HepG2 (cell line): ENCODE results near the gene USP19. TPM values are rescaled to one million over a fixed set of nuclear protein-coding genes. Genes with fewer than 3 reads are reported as not detected.

ENCODE experiments used
- ATAD3A ChIP-seq: sonication (generic); formaldehyde crosslinking; IDR thresholded peaks from 2 replicates; pipeline ENCODE4 v1.4.0; 2020; ENCODE audit warnings: missing genetic modification reagents
- ATRX ChIP-seq: sonication (generic); formaldehyde crosslinking; IDR thresholded peaks from 2 replicates; pipeline ENCODE4 v1.4.0; 2020; ENCODE audit warnings: missing genetic modification reagents, borderline replicate concordance
- SPEN ChIP-seq: sonication (generic); formaldehyde crosslinking; IDR thresholded peaks from 2 replicates; pipeline ENCODE4 v1.5.1; 2020; ENCODE audit warnings: low read depth, mild to moderate bottlenecking, missing genetic modification reagents
- SRSF1 ChIP-seq: fragments of 200-400 bp; formaldehyde crosslinking; optimal IDR thresholded peaks from 2 replicates; pipeline ENCODE3; 2017; ENCODE audit warnings: mild to moderate bottlenecking, low read depth, low read length, moderate library complexity
- SSRP1 ChIP-seq: IDR thresholded peaks from 2 replicates; pipeline ENCODE4 v1.6.1; 2016; ENCODE audit warnings: control low read depth
- TBL1XR1 ChIP-seq: fragments of 150-350 bp; IDR thresholded peaks from 2 replicates; pipeline ENCODE4 v1.6.1; 2014; ENCODE audit warnings: borderline replicate concordance, low read length; ENCODE audit not compliant: partially characterized antibody
- TMF1 ChIP-seq: sonication (generic); formaldehyde crosslinking; IDR thresholded peaks from 2 replicates; pipeline ENCODE4 v1.8.1; 2022; ENCODE audit warnings: low read depth, missing genetic modification reagents
- TOE1 ChIP-seq: sonication (generic); formaldehyde crosslinking; IDR thresholded peaks from 2 replicates; pipeline ENCODE4 v1.4.0; 2020; ENCODE audit warnings: mild to moderate bottlenecking, missing genetic modification reagents
- ZNF44 ChIP-seq: sonication (generic); formaldehyde crosslinking; IDR thresholded peaks from 2 replicates; pipeline ENCODE4 v1.5.1; 2020; ENCODE audit warnings: mild to moderate bottlenecking, missing genetic modification reagents
- ZNF451 ChIP-seq: sonication (generic); formaldehyde crosslinking; IDR thresholded peaks from 2 replicates; pipeline ENCODE4 v1.5.0; 2020; ENCODE audit warnings: mild to moderate bottlenecking, missing genetic modification reagents
- ZNF772 ChIP-seq: sonication (generic); formaldehyde crosslinking; IDR thresholded peaks from 2 replicates; pipeline ENCODE4 v1.5.0; 2020; ENCODE audit warnings: mild to moderate bottlenecking, missing genetic modification reagents
- polyA plus RNA-seq, 8 experiments: library from polyadenylated mRNA; depleted of rRNA in 3 of 8; stranded (reverse) in 7 of 8; unstranded in 1 of 8; fragments of >200 nt; fragmentation: Illumina TruSeq in 4 of 8; extraction: Trizol in 4 of 8; gene quantifications; 2 replicates each; pipeline versions ENCODE4 v1.2.1 to v1.2.3, GENCODE V29; 2011 to 2016; ENCODE audit warnings: low read depth in 4 of 8, missing spikeins in 1 of 8, mixed read lengths in 1 of 8; ENCODE audit not compliant: insufficient read depth in 1 of 8
- total RNA-seq, 5 experiments: library from RNA; depleted of rRNA; stranded (reverse); fragments of >200 nt; fragmentation: Illumina TruSeq; extraction: Trizol; gene quantifications; 2 replicates each; pipeline ENCODE4 v1.2.3, GENCODE V29; 2016; ENCODE audit warnings: low read depth in 1 of 5
- TF ChIP-seq, protein P1 (sequence below): sonication (generic); formaldehyde crosslinking; IDR thresholded peaks from one replicate; pipeline ENCODE4 v1.5.1; 2020; ENCODE audit warnings: mild to moderate bottlenecking, missing genetic modification reagents; ENCODE audit errors: not compliant biosample characterization
- TF ChIP-seq, protein P2 (sequence below): IDR thresholded peaks from 2 replicates; pipeline ENCODE4 v1.6.1; 2018; ENCODE audit warnings: missing genetic modification reagents, mild to moderate bottlenecking, missing compliant biosample characterization
- TF ChIP-seq, protein P3 (sequence below): sonication (generic); formaldehyde crosslinking; IDR thresholded peaks from 2 replicates; pipeline ENCODE4 v1.5.0; 2020; ENCODE audit warnings: mild to moderate bottlenecking, missing genetic modification reagents
- TF ChIP-seq, protein P4 (sequence below): sonication (generic); formaldehyde crosslinking; IDR thresholded peaks from 2 replicates; pipeline ENCODE4 v1.4.0; 2020; ENCODE audit warnings: missing genetic modification reagents, borderline replicate concordance

Gene USP19
- total and polyA plus RNA-seq, 2 of the 13 experiments (the other 11 are each of a cell fraction or from before 2014, with no cell fraction given): 28.3 to 31.7 TPM

- TF ChIP-seq ZNF772 (peak; percentile 85), ZNF451 (CRISPR knock-in tag) (peak; percentile 86), SSRP1 (CRISPR knock-in tag) (no peak), SRSF1 (no peak), TMF1 (CRISPR knock-in tag) (0 out of 2 replicates have a peak, but pooled peaks have one; percentile 61), TBL1XR1 (no peak), ZNF44 (CRISPR knock-in tag) (no peak), SPEN (CRISPR knock-in tag) (peak; percentile 93), ATRX (CRISPR knock-in tag) (no peak), TOE1 (CRISPR knock-in tag) (no peak), ATAD3A (CRISPR knock-in tag) (no peak)
- TF ChIP-seq, protein P1, sequence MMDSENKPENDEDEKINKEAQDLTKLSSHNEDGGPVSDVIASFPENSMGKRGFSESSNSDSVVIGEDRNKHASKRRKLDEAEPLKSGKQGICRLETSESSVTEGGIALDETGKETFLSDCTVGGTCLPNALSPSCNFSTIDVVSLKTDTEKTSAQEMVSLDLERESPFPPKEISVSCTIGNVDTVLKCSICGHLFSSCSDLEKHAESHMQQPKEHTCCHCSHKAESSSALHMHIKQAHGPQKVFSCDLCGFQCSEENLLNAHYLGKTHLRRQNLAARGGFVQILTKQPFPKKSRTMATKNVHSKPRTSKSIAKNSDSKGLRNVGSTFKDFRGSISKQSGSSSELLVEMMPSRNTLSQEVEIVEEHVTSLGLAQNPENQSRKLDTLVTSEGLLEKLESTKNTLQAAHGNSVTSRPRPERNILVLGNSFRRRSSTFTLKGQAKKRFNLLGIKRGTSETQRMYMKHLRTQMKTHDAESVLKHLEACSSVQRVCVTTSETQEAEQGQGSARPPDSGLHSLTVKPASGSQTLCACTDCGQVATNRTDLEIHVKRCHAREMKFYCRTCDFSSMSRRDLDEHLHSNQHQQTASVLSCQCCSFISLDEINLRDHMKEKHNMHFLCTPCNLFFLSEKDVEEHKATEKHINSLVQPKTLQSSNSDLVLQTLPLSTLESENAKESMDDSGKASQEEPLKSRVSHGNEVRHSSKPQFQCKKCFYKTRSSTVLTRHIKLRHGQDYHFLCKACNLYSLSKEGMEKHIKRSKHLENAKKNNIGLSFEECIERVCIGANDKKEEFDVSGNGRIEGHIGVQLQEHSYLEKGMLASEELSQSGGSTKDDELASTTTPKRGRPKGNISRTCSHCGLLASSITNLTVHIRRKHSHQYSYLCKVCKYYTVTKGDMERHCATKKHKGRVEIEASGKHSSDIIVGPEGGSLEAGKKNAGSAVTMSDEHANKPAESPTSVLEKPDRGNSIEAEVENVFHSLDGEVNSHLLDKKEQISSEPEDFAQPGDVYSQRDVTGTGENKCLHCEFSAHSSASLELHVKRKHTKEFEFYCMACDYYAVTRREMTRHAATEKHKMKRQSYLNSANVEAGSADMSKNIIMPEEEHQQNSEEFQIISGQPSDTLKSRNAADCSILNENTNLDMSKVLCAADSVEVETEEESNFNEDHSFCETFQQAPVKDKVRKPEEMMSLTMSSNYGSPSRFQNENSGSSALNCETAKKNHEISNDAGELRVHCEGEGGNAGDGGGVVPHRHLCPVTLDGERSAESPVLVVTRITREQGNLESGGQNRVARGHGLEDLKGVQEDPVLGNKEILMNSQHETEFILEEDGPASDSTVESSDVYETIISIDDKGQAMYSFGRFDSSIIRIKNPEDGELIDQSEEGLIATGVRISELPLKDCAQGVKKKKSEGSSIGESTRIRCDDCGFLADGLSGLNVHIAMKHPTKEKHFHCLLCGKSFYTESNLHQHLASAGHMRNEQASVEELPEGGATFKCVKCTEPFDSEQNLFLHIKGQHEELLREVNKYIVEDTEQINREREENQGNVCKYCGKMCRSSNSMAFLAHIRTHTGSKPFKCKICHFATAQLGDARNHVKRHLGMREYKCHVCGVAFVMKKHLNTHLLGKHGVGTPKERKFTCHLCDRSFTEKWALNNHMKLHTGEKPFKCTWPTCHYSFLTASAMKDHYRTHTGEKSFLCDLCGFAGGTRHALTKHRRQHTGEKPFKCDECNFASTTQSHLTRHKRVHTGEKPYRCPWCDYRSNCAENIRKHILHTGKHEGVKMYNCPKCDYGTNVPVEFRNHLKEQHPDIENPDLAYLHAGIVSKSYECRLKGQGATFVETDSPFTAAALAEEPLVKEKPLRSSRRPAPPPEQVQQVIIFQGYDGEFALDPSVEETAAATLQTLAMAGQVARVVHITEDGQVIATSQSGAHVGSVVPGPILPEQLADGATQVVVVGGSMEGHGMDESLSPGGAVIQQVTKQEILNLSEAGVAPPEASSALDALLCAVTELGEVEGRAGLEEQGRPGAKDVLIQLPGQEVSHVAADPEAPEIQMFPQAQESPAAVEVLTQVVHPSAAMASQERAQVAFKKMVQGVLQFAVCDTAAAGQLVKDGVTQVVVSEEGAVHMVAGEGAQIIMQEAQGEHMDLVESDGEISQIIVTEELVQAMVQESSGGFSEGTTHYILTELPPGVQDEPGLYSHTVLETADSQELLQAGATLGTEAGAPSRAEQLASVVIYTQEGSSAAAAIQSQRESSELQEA (CRISPR knock-in tag): no peak
- TF ChIP-seq, protein P2, sequence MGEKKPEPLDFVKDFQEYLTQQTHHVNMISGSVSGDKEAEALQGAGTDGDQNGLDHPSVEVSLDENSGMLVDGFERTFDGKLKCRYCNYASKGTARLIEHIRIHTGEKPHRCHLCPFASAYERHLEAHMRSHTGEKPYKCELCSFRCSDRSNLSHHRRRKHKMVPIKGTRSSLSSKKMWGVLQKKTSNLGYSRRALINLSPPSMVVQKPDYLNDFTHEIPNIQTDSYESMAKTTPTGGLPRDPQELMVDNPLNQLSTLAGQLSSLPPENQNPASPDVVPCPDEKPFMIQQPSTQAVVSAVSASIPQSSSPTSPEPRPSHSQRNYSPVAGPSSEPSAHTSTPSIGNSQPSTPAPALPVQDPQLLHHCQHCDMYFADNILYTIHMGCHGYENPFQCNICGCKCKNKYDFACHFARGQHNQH (CRISPR knock-in tag): peak; percentile 79
- TF ChIP-seq, protein P3, sequence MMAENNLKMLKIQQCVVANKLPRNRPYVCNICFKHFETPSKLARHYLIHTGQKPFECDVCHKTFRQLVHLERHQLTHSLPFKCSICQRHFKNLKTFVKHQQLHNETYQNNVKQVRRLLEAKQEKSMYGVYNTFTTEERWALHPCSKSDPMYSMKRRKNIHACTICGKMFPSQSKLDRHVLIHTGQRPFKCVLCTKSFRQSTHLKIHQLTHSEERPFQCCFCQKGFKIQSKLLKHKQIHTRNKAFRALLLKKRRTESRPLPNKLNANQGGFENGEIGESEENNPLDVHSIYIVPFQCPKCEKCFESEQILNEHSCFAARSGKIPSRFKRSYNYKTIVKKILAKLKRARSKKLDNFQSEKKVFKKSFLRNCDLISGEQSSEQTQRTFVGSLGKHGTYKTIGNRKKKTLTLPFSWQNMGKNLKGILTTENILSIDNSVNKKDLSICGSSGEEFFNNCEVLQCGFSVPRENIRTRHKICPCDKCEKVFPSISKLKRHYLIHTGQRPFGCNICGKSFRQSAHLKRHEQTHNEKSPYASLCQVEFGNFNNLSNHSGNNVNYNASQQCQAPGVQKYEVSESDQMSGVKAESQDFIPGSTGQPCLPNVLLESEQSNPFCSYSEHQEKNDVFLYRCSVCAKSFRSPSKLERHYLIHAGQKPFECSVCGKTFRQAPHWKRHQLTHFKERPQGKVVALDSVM: 0 out of 2 replicates have a peak, but pooled peaks have one; percentile 22
- TF ChIP-seq, protein P4, sequence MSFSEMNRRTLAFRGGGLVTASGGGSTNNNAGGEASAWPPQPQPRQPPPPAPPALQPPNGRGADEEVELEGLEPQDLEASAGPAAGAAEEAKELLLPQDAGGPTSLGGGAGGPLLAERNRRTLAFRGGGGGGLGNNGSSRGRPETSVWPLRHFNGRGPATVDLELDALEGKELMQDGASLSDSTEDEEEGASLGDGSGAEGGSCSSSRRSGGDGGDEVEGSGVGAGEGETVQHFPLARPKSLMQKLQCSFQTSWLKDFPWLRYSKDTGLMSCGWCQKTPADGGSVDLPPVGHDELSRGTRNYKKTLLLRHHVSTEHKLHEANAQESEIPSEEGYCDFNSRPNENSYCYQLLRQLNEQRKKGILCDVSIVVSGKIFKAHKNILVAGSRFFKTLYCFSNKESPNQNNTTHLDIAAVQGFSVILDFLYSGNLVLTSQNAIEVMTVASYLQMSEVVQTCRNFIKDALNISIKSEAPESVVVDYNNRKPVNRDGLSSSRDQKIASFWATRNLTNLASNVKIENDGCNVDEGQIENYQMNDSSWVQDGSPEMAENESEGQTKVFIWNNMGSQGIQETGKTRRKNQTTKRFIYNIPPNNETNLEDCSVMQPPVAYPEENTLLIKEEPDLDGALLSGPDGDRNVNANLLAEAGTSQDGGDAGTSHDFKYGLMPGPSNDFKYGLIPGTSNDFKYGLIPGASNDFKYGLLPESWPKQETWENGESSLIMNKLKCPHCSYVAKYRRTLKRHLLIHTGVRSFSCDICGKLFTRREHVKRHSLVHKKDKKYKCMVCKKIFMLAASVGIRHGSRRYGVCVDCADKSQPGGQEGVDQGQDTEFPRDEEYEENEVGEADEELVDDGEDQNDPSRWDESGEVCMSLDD: peak; percentile 46; the same call in 1 of the 2 replicates
Observed at GRCh38 chr3:49120438-49121131, at the start of gene USP19 (continued).
